ENCODE results near the gene CES2.

Gene CES2

DNA sequence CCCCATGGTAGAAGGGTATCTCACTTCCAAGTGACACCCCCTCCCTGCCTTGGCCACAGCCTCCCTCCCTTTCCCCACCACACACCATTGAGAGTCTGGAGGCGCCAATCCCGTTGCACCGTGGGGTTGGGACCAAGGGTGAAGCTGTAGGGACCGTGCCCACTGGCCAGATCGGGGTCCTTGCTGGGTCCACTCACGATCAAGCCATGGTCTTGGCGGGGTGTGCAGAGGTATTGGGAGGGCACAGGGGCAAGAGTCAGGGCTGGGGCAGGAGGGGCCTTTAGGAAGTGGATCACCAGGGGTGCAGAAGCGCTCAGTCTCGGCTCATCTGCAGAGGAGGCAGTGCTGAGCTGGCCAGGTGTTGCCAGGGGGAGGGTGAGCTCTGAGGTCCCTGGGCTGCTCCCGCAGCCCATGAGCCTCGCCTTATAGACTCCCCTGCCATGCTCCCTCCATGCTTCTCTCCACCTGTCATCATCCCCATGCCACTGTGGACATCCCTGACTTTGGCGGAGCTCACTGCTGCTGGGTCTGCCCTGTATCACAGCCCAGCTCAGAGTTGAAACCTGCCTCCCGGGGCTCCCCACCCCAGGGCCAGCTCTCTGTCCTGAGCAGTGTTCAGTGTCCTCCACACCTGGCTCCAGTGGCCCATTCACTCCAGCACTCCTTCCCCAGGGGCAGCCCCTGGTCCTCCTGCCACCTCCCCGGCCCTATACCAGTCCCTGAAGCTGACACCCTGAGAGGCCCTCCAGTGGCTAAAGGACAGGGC is 25.0 kb upstream of the CES2 start:
- H3K4me3 Mint-ChIP-seq = no peak overlapping the region
- H3K4me1 Mint-ChIP-seq = peaks cover 19% of the 10 kb centered on the region
- H3K27ac Mint-ChIP-seq = no peak overlapping the region
- no peak for DNase-seq
- H3K27me3 Mint-ChIP-seq = peaks cover 13% of the 10 kb centered on the region
- no peaks in the 10 kb centered on the region for H3K9me3 Mint-ChIP-seq
- ATAC-seq = no peak

DNA sequence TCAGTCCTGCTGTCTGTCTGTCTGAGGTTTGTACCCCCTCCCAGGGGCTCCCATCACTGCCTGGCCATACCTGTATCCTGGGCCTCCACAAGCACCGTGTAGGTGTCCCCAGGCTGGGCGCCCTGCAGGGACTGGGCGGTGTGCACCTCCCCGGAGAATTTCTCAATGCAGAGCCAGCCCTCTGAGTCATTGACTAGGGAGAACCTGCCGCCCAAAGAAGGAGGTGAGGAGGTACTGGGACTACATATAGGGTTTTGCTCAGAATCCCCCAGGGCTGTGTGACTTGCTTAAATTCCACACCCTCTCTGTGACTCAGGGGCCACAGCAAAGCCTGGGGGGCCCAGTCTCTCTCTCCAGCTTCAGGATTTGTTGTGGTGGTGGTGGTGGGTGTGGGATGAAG is 24.2 kb upstream of the CES2 start:
- H3K4me3 Mint-ChIP-seq = no peak overlapping the region
- H3K9me3 Mint-ChIP-seq = no peaks in the 10 kb centered on the region
- H3K27me3 Mint-ChIP-seq = peaks cover 13% of the 10 kb centered on the region
- peaks cover 11% of the 10 kb centered on the region for H3K4me1 Mint-ChIP-seq
- DNase-seq = no peak
- H3K27ac Mint-ChIP-seq = no peak overlapping the region
- peak; percentile 14 for ATAC-seq

DNA sequence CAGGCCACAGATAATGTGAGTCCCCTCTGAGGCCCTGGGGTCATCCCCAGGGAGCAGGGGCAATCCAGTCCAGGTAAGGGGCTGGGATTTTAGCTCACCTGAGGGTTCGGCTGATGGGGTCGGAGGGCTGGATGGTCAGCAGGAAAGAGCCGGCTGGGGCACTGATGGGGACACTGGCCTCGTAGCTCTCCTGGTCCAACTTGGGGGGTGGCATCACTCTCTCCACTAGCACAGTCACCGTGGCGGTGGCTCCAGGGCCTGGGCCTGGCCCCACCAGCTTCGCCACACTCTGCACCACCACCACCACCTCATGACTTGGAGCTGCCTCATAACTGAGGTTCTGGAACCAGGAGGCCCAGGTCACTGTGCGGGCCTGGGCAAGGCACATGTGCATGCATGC is 23.5 kb upstream of the CES2 start:
- no peak for DNase-seq
- peak overlapping the region in 1 of 2 donors; percentile 13 for H3K27ac Mint-ChIP-seq
- H3K4me3 Mint-ChIP-seq = no peak overlapping the region
- H3K4me1 Mint-ChIP-seq = peaks cover 6% of the 10 kb centered on the region
- H3K27me3 Mint-ChIP-seq = peaks cover 13% of the 10 kb centered on the region
- H3K9me3 Mint-ChIP-seq = no peaks in the 10 kb centered on the region
- no peak for ATAC-seq

DNA sequence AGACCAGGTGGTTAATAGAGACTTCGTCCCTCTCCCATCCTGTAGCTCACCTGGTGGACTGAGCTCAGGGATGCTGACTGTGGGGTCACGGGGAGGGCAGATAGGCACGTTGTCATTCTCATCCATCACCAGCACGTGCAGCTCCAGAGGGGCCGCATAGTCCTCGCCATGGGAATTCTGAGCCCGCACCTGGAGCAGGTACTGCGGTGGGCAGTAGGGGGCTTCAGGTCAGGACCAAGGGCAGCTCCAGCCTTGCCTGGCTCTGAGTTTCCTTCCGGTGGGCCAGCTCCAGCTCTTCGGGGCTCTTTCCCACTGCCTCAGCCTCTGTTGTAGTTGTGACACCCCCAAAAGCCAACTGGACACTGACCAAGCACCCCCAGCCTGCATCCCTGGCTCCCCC is 22.2 kb upstream of the CES2 start:
- no peak for ATAC-seq
- H3K27me3 Mint-ChIP-seq = peaks cover 12% of the 10 kb centered on the region
- DNase-seq = no peak

DNA sequence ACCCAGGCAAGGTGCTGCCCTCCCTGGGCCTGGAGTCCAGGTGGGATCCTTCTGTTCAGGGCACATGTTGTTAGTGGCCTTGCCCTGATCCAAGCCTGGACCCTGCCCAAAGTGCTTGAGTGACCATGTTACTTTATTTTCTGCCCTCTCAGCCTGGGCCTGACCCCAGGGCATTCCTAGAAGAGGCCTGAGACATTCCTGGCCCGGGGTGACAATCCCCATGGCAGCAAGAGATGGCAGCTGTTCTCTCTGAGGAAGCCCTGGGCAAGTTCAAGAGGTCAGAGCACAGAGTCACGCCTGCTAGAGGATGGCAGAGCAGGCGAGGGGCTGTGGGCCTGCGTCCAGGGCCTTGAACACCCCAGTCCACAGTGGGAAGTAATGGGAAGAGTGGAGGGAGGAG is 21.6 kb upstream of the CES2 start:
- no peaks in the 10 kb centered on the region for H3K9me3 Mint-ChIP-seq
- ATAC-seq (no peak), DNase-seq (no peak)
- peak overlapping the region in 1 of 2 donors; percentile 68 for H3K27ac Mint-ChIP-seq
- no peaks in the 10 kb centered on the region for H3K4me1 Mint-ChIP-seq
- H3K4me3 Mint-ChIP-seq = no peak overlapping the region
- peaks cover 6% of the 10 kb centered on the region for H3K27me3 Mint-ChIP-seq

More for the DNA sequence above, 22.2 kb upstream of the CES2 start:
- H3K9me3 Mint-ChIP-seq = no peaks in the 10 kb centered on the region
- H3K27ac Mint-ChIP-seq = no peak overlapping the region
- H3K4me1 Mint-ChIP-seq = no peaks in the 10 kb centered on the region
- H3K4me3 Mint-ChIP-seq = no peak overlapping the region

DNA sequence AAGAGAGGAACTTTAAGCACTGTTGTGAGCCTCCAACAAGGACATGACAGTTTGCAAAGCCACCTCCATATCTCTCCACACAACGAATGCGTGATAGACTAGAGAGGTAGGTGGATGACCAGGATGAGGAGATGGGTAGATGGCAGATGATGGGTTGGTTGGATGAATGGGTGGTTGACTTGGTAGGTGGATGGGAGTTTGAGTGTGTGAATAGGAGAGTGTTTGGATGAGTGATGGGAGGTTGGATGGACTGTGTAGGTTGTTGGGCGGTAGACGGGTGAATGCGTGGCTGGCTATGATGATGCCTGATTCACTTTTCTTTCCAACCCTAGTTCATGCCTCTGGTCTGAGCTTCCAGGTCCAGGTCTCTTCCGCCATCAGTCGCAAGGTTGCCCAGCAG is 20.8 kb upstream of the CES2 start:
- H3K4me3 Mint-ChIP-seq = no peak overlapping the region

DNA sequence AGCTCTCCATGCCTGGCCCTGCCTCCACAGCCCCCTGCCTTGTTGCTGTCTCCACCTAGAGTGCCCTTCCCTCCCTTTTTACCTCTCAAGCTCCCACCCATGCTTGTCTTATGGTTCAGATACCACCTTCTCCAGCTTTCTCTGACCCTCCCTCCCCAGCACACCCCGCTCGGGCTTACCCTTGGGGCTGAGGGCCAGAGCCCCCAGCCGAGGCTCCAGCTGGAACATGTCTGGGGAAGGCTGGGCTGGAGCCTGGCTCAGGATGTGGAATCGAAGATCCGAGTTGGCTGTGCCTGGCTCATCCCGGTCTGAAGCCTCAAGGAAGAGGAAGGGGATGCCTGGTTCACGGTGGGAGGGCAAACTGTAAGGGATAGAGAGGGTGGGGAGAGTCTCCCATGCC is 20.3 kb upstream of the CES2 start:
- no peaks in the 10 kb centered on the region for H3K9me3 Mint-ChIP-seq
- peaks cover 18% of the 10 kb centered on the region for H3K27me3 Mint-ChIP-seq
- ATAC-seq (no peak), DNase-seq (no peak)
- H3K27ac Mint-ChIP-seq = no peak overlapping the region
- H3K4me3 Mint-ChIP-seq = no peak overlapping the region
- no peaks in the 10 kb centered on the region for H3K4me1 Mint-ChIP-seq

More for the DNA sequence above, 20.8 kb upstream of the CES2 start:
- DNase-seq = no peak
- Mint-ChIP-seq H3K27ac (no peak overlapping the region), H3K27me3 (peaks cover 13% of the 10 kb centered on the region), H3K9me3 (no peaks in the 10 kb centered on the region), H3K4me1 (no peaks in the 10 kb centered on the region)
- ATAC-seq = no peak

DNA sequence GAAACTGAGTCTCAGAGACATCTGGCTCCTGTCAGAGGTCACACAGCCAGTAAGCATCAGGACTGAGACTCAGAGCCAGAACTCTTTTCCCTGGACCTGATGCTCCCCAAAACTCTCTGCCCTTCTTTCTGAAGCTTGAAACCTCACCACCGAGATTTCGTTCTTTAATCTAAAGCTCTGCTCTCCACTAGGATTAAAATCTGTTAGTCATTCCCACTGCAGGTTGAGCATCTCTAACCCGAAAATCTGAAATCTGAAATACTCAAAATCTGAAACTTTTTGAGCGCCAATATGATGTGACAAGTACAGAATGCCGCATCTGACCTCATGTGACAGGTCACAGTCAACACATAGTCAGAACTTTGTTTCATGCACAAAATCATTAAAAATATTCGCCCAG is 18.8 kb upstream of the CES2 start:
- Mint-ChIP-seq H3K9me3 (no peaks in the 10 kb centered on the region), H3K4me3 (no peak overlapping the region), H3K27ac (no peak overlapping the region), H3K4me1 (no peaks in the 10 kb centered on the region), H3K27me3 (peaks cover 32% of the 10 kb centered on the region)
- ATAC-seq = no peak
- no peak for DNase-seq

DNA sequence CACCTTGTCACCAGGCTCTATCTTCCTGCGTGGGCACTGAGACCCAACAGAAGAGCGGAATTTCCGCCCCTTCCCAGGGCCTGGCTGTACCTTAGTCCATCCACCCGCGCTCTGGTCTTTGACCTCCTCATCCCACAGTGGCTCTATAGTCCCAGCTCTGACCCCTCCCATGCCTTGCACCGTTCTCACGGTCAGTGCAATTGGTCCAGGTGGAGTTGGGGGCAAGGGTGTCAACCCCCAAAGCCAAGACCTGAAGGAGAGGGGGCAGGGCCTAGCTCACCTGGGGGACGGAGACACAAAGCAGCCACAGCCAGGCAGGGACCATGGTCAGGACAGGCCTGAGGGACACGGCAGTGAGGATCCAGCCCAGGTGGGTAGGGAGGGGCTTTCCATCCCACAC is 17.6 kb upstream of the CES2 start:
- Mint-ChIP-seq H3K27me3 (peaks cover 36% of the 10 kb centered on the region), H3K4me3 (no peak overlapping the region), H3K9me3 (no peaks in the 10 kb centered on the region), H3K27ac (no peak overlapping the region), H3K4me1 (no peaks in the 10 kb centered on the region)
- ATAC-seq (no peak), DNase-seq (no peak)

DNA sequence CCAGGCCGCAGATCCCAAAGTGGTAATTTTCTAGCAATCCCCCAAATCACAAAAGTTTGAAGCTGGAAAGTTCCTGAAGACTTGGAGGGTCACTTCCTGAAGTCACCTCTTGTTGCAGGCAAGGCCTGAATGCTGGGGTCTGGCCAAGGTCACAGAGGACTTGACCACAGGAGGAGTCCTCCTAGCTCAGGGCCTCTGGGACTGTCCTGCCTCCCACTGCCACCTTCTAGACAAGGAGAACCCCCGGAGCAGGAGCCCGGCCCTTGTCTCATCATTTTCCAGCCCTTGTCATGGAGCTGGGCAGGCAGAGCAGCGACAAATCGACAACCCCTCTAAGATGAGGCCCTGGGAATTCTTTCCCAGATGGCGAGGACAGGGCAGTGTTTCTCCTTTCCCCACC is 17.0 kb upstream of the CES2 start:
- DNase-seq (no peak), ATAC-seq (no peak)
- no peak overlapping the region for H3K4me3 Mint-ChIP-seq
- no peaks in the 10 kb centered on the region for H3K9me3 Mint-ChIP-seq
- peaks cover 42% of the 10 kb centered on the region for H3K27me3 Mint-ChIP-seq
- H3K4me1 Mint-ChIP-seq = no peaks in the 10 kb centered on the region
- peak overlapping the region in 1 of 2 donors; percentile 48 for H3K27ac Mint-ChIP-seq

DNA sequence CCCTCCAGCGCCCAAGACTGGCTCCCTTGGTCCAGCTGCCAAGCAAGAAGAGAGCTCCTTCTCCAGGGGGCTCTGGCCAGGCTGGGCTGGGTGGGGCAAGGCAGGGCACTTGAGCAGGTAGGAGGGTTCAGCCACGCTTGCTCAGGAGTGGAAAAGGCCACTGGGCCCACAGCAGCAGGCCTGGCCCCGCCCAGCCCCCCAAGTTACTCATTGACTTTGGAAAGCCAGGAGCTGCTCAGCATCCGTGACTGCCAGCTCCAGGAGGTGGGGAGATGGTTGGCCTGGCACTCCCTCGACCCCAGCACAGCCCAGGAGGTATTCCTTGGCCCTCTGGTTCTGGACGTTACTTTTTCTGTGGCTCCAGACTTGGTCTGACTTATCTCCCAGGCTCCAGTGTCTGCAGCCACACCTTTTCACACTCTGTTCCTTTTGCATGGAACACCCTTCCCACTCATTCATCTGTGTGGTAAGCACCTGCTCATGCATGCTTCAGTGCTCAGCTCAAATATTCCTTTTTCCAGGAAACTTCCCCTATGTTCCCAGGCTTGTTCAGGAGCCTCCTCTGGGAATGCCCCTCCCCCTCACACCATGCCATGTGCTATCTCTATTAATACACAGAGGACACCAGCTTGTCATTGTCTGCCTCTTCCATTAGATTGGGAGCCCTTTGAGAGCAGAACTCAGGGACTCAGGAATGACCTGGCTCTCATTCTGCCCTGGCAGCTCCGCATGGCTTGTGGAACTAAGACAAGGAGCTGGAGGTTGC is 16.3 kb upstream of the CES2 start, which contains the start of gene CDH16:
TSS of gene CDH16 (minus strand) at position 83 of the 766 bp plus-strand sequence. CDS start 820 bp downstream, outside the sequence.
- ATAC-seq = no peak
- Mint-ChIP-seq H3K4me3 (no peak within 1 kb of the TSS), H3K4me1 (no peaks in the 10 kb centered on the region), H3K27me3 (peaks cover 48% of the 10 kb centered on the region), H3K9me3 (no peaks in the 10 kb centered on the region), H3K27ac (peak within 1 kb of the TSS; percentile 5 to 48)
- DNase-seq = no peak

DNA sequence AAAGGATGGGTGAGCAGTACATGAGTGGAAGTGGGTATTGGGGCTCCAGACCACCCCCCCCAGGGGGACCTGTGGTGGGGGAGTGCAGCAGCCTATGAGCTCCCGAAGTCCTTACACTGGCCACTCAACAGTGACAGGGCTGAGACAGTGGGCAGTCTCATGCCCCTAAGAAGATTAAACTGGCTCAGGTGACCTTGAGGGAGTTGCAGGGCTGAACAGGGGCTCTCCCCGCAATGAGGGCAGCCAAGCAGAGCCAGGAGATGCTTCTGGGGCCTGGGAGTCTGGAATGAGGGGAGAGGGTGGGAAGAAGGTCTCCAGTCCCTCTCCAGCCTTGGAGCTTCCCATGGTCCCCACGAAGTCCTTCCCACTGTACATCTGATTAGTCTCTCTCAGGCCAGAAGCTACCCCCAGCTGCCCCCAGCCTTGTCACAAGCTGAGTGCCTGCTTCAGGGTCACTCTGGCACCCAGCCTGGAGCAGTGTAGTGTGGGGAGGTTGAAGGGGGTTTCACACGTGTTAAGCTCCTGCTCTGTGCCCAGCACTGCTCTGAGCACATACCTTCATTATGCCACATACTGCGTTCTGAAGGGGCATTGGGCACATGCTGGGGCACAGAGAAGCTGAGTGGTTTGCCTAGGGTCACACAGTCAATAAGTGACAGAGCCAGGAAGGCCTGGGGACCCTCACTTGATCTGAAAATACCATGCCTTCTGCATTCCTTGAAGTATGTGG is 15.6 kb upstream of the CES2 start:
- ATAC-seq (no peak), DNase-seq (no peak)
- Mint-ChIP-seq H3K4me1 (no peaks in the 10 kb centered on the region), H3K9me3 (no peaks in the 10 kb centered on the region), H3K27me3 (peaks cover 55% of the 10 kb centered on the region), H3K4me3 (no peak overlapping the region), H3K27ac (no peak overlapping the region)

DNA sequence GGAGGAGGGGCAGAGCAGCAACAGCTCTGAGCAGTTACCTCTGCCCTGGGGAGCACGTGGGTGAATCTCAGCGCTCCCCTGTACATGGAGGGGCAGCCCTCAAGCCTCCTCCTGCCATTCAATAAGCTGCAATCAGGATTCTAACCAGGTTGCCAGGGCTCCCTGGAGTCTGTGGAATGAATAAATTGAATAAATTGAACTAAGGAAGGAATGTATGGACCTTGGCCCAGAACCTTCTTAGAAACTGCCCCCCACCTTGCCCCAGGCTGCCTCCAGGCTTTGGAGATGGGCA is 15.1 kb upstream of the CES2 start:
- peaks cover 55% of the 10 kb centered on the region for H3K27me3 Mint-ChIP-seq

DNA sequence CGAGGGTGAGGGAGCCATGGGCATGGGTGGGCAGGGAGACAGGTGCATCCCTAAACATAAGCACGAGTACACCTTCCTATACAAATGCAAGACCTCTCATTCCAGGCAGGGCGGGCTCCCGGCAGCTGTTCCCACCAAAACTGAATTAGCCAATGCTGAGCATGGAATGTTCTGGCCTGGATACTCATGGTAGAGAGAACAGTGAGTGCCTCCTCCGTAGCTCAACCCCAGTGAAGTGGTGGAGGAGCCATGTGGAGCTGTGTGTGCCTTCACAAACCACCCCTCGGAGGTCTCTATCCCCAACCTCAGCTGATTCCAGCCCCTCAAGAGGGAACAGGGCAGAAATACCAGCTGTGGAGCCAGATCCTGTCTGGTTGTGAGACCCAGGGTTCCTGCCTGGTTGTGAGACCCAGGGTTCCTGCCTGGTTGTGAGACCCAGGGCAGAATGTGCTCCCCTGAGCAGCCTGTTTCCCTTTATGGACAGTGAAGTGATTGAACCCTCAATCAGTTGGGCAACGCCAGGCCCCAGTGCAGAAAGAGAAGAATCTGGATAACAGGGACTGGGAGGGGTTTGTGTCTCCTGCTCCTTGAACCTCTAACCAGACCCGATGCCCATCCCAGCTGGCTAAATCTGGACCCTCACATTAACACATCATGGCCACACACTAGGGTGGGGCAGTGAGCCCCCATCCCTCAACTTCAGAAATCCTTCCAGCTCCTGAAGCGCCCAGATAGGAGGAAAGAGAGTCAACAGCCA is 14.2 kb upstream of the CES2 start:
- Mint-ChIP-seq H3K27me3 (peaks cover 63% of the 10 kb centered on the region), H3K4me1 (peaks cover 10% of the 10 kb centered on the region), H3K27ac (no peak overlapping the region), H3K4me3 (no peak overlapping the region), H3K9me3 (no peaks in the 10 kb centered on the region)
- DNase-seq (no peak), ATAC-seq (no peak)

More for the DNA sequence above, 15.1 kb upstream of the CES2 start:
- DNase-seq (no peak), ATAC-seq (no peak)
- Mint-ChIP-seq H3K4me1 (peaks cover 1% of the 10 kb centered on the region), H3K27ac (no peak overlapping the region), H3K4me3 (no peak overlapping the region), H3K9me3 (no peaks in the 10 kb centered on the region)

DNA sequence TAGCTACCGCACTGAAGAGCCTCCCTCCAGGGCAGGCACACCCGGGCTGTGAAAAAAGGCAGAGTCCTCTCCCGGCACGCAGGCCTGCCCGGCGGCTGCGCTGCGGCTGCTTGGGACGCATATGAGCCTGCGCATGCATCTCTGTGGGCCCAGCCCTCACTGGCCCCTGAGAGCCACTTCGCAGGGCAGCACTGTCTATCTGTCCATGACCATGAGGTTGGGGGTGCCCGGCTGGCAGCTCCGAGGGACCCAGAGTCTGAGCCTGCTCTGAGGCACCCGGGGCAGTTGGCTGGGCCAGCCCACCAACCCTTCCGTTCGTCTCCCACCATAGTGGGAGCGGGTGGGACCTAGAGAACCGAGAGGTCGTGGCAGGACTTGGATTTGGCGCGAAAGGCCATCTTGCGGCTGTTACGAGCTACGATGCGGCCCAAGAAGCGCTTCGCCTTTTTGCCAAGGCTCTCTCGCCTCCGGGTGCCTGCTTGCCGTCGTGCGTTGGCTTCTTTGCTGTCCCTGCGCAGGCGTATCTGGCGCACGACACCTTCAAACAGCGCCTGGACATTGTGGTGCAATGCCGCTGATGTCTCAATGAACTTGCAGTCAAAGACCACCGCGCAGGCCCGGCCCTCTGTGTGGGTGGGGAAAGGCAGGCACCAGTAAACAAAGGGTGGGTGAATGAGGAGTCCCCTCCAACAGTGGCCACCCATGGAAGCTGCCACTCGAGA is 13.4 kb upstream of the CES2 start:
- Mint-ChIP-seq H3K4me1 (peaks cover 16% of the 10 kb centered on the region), H3K9me3 (no peaks in the 10 kb centered on the region), H3K27ac (no peak overlapping the region), H3K4me3 (no peak overlapping the region), H3K27me3 (peaks cover 71% of the 10 kb centered on the region)
- DNase-seq (no peak), ATAC-seq (no peak)
